Kasumi-1 (cell line): Measurements from ENCODE around the gene BRSK2.
"Not testable (repeated sequence)": the region's sequence is repeated elsewhere in the genome, so short reads cannot be mapped to it uniquely, and the experiment has no call there.

Experiments used
- DNase-seq, 2 experiments: peaks; one replicate each; lab custom pipeline; 2025; lab: John Stamatoyannopoulos, UW

Gene BRSK2

DNA sequence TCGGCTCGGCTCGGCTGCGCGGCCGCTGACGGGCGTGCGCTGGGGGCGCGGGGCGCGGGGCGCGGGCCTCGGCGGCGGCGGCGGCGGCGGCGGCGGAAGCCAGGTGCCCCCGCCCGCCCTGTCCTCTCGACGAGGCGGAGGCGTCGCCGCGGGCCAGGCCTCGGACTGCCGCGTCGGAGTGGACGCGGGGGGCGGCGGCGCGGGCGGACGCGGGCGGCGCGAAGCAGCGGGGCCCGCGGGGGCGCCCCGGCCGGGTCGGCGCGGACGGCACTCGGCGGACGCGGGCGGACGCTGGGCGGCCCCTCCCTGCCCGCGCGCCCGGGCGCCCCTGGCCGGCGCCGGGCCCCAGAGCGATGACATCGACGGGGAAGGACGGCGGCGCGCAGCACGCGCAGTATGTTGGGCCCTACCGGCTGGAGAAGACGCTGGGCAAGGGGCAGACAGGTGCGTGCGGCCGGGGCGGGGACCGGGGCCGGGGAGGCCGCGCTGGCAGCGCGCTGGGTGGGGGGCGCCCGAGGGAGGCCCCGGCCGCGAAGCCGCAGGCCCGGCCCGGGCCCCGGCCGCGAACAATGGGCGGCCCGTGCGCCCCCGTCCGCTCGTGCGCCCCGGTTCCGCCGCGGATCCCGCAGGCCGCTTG, at the start of gene BRSK2:
TSS of gene BRSK2 (plus strand) at position 3 of the 637 bp plus-strand sequence. CDS start at position 354, 351 bp downstream.
- DNase-seq = no peak

DNA sequence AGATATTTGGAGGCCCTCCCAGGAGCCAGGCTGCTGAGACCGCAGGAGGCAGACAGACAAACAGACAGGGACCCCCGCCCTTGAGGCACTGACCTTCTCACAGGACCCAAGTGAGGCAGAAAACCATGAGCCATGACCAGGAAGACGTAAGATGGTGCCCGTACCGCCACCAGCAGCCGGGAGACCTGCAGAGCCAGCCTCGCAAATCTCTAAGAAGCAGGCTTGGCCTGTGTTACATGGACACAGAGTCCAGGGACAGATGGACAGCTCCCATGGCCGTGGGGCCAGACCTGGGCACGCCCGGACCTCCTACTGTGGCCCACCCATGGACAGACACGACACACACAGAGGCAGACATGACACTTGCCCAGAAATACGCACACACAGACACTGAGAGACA, 49.6 kb upstream of the BRSK2 start:
- DNase-seq = no peak

DNA sequence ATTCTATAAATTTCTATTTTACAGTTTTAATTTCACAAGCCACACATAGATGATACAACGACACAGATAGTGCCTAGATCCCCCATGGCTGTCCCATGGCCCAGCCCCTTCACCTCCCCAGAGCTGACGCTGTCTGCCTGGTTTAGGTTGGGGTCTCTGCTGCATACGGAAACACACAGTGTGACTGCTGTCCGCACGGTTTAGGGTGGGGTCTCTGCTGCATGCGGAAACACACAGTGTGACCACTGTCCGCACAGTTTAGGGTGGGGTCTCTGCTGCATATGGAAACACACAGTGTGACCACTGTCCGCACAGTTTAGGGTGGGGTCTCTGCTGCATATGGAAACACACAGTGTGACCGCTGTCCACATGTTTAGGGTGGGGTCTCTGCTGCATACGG, 48.5 kb upstream of the BRSK2 start:
- DNase-seq = not testable (repeated sequence)

DNA sequence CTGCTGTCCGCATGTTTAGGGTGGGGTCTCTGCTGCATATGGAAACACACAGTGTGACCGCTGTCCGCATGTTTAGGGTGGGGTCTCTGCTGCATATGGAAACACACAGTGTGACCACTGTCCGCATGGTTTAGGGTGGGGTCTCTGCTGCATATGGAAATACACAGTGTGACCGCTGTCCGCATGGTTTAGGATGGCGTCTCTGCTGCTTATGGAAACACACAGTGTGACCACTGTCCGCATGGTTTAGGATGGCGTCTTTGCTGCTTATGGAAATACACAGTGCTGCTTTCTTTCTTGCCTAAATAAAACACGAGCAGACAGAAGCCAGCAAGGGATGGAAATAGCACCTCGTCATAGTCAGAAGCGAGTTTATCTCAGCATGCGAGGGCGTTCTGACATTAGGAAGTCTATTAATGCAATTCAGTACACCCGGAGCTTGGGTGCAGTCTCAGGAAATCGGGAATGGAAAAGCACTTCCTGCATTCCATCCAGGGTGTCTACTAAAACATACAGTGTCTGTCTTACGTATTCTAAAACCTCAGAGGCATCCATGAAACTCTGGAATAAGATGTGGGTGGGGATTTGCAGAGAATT, 47.7 kb upstream of the BRSK2 start:
- no peak for DNase-seq

DNA sequence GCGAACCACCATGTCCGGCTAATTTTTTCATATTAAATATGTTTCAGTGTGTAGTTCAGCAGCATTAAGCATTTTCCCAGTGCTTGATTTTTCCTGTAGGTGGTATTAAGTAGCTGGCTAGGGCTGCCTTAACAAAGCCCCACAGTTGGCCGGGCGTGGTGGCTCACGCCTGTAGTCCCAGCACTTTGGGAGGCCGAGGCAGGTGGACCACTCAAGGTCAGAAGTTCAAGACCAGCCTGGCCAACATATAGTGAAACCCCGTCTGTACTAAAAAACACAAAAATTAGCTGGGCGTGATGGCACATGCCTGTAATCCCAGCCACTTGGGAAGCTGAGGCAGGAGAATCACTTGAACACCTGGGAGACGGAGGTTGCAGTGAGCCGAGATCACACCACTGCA, 46.8 kb upstream of the BRSK2 start:
- no peak for DNase-seq

DNA sequence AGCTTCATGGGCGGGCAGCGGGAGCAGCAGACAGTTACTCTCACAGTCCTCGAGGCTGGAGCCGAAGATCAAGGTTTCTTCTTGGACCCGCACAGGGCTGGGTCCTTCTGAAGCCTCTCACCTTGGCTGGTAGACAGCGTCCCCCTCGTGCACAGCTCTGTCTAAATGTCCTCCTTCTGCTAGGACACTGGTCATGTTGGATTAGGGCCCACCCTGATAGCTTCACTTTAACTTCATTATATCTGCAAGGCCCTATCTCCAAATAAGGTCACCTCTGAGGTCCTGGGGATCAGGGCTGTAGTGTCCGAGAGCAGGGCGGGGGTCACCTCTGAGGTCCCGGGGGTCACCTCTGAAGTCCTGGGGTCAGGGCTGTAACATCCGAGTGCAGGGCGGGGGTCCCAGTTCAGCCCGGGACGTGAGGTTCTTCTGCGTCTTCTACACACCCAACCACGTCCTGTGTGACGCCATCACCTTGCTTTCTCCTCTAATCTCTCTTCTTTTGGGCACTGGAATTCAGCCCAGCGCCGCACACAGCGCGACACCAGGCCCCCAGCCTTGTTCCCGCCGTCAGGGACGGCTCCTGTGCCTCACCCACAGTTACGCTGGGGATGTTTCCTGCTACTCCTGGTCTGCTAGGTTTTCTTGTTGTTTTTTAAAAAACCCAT, 46.2 kb upstream of the BRSK2 start:
- no peak for DNase-seq

DNA sequence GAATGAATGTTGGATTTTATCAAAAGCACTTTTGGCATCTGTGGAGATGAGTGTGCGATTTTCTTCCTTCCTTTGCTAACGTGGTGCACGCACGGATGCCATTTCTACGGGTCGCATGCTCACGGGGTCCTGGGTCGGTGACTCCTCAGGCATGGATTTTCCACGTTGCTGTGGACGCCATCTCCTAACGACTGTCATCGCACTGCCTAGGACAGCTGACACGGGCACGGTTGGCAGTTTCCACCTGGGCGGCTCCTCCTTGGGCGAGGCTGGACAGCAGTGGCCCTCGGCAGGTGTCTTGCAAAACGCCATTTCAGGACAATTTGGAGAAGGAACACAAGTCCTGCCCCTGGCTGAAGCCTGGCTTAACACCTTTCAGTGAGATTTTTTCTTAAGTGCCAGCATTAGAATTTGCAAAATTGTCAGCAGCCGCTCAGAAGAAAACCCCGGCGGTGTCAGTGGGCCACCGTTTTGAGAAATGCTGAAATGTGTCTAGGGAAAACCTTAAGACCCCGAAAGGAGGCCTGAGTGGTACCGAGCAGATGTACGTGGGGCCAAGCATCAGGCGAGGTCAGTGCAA, 45.6 kb upstream of the BRSK2 start:
- DNase-seq = no peak

DNA sequence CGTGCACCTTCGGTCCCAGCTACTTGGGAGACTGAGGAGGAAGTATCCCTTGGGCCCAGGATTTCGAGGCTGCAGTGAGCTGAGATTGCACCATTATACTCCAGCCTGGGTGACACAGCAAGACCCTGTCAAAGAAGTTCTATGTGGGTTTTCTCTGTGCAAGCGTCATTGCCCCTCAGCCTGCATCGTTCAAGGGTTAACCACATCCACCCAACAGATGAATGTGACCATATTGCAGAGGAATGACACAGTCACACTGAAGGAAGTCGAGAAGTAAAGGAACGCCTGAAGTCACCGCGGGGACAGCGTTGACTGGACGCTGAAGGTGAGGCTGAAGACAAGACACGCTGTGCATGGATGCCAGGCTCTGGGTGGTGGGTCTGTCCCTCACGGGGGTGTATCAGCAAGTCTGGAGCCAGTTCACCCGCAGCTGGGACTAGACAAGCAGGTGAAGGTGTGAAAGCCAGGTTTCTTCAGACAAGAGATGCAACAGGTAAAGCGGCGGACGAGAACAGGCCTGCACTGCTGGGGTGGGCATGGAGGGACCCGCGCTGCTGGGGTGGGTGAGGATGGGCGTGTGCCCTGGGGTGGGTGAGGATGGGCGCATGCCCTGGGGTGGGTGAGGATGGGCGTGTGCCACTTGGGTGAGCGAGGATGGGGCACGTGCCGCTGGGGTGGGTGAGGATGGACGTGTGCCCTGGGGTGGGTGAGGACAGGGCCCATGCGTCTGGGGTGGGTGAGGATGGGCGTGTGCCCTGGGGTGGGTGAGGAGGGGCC, 43.8 kb upstream of the BRSK2 start:
- no peak for DNase-seq

DNA sequence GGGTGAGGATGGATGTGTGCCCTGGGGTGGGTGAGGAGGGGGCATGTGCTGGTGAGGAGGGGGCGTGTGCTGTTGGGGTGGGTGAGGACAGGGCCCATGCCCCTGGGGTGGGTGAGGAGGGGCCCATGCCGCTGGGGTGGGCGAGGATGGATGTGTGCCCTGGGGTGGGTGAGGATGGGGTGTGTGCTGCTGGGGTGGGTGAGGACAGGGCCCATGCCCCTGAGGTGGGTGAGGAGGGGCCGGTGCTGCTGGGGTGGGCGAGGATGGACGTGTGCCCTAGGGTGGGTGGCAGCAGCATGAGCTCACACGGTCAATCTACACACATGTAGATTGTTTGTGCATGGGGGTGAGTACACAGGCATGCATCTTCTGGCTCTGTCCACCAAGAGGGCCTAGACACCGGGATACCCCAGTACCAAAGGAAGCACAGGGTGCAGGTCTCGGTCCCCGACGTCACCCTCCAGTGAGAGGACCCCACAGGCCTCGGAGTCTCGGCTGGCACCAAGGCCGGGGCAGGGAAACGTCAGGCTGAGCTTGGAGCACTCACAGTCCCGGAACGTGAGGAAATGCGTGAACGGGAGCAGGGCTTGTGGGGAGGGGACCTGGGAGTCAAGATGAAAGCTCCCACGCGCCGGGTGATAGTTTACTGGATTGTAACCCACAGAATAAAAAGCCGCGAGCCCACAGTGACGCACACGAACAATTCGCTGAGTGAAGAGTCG, 42.9 kb upstream of the BRSK2 start:
- no peak for DNase-seq

DNA sequence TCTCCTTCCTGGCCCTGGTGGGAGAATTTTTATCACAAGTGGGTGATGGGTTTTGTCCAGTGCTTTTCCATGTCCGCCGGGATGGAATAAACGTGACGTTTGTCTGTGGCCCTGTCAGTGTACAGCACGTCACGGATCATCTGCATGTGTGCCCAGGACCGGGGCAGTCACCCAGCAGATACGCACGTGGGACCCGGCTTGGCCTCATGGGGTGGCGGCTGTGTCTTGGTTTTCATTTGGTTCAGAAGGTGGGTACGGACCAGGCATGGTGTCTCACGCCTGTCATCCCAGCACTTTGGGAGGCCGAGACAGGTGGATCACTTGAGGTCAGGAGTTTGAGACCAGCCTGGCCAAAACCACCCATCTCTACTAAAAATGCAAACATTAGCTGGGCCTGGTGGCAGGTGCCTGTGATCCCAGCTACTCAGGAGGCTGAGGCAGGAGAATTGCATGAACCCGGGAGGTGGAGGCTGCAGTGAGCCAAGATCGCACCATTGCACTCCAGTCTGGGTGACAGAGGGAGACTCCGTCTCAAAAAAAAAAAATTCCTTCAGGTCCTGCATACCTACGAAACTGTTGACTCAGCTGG, 42.2 kb upstream of the BRSK2 start:
- DNase-seq = not testable (repeated sequence)

DNA sequence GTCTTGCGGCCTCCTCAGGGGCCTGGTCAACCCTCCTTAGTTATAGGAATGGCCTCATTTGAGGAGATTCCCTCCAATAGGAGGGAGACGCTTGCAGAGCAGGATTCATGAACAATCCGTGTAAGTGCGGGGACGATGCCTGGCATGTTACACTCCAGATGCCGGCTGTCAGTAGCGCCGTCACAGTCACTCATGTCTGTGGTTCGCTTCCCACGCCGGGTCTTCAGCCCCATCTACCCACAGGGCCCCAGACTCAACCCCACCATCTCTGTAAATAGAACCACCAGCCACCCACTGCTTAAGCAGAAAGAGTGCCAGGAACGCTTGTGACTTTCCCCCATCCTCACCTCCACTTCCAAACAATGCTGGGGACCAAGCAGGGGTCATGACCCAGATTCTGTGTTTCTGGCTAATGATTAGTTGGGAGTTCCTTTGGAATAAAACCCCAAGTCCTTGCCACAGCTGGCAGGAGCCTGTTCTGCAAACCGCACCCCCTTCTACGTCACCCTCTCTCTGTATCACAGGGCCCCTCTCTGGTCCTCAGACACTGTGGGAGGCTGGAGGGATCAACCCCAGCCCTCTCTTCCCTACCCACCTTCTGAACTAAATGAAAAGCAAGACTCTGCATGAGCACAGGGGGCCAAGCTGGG, 41.5 kb upstream of the BRSK2 start:
- DNase-seq = no peak

DNA sequence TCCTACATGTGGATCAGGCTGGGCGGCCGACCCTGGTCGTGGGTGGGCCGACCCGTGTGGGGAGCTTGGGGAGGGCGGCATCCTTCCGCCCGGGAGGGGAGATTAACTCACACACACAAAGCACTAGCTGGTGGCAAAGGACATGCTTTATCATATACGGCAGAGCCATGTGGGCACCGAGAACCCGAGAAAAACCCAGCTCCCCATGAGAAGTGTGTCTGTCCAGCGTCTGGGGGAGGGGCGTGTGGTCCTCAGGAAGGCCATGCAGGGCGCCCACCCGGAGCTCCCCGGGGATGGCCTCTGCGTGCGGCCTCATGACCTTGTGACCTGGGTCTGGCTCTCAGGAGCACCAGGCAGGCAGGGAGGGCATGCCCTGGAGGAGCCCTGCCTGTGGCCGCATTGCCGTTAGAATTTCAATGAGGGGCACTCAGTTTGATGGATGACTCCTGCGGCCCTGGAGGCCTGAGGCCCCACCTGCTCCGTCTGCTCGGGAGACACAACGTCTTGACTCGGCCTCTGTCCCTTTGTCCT, 40.9 kb upstream of the BRSK2 start:
- no peak for DNase-seq

DNA sequence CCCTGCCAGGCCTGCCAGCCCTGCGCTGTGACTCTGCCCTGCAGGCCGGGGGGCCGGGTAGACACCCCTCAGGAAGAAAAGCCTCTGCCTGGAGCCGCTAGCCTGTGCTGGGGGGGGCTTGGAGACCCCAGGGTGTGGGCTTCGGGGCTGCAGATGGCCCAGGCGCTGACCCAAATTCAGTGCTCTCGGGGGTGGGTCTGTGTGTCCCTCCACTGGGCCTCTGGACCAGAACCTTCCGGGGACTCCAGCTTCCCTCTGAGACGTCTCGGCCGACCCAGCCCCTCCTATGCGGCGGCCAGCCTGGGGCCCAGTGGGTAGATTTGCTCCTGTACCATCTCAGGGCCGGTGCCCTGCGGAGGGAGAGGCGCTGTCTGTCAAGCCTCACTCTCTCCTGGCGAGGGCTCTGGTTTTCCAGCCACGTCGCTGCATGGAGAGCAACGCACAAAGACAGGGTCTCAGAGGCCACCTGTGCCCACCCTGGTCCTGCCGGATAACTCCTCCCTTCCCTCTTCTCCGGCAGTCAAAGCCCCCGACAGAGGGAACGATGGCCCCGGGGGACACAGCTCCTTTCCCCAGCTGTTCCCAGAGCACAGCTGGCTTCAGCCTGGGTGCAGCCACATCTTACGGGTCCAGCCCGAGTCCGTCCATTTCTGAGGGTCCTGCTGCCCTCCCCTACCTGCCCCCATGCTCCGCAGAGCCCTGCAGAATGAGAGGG, 40.2 kb upstream of the BRSK2 start:
- no peak for DNase-seq

DNA sequence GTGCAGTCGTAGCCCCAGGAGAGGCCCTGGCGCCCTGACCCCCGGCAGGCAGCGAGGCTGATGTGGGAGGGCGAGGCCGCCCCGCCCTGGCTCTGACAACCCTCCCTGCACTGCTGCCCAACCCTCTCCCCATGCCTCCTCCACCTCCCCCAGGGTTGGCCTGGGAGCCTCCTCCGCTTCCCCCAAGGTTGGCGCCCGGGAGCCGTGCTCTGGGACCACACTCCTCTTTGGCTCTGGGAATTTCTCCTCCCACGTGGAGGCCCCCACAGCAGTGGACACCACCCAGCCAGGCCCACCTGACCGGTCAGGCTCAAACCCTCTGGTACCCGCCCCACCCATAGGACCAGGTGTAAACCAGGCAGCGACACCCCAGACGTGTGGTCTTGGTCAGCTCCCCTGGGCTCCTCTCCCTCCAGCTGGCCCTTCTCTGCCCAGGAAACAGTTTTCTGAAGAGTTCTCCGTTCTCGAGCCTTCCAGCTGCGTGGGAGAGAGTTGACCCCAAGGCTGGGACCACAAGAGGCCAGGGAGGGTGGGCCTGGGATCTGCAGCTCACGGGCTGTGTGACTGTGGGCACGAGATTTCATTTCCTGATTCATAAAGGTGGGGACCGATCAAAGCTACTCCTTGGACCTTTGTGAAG, 39.5 kb upstream of the BRSK2 start:
- DNase-seq = no peak

DNA sequence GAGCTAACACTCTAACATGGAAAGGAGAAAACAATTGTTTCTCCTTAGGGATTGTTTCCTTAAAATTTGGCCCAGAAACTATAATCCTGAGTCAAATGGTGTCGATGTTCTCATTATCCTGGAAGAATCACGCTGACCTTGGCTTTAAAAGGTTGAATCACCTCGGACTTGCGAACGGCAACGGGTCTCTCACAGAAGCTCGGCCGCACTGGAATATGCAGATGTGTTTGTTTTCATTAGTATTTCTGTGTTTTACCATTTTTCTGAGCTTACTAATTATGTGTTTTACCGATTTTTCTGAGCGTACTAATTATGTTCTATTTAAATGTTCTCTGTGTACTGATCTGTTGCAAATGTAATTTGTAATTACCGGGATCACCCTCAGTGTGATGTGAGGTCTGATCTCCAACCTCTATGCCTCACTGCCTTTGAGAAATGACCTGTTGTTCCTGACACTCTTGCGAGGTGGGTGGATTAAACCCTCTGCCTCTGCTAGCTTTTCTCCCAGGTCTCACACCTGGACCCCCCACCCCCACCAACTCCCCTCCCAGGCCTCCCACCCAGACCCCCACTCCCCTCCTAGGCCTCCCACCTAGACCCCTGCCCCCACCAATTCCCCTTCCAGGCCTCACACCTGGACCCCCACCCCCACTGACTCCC, 38.3 kb upstream of the BRSK2 start:
- no peak for DNase-seq

DNA sequence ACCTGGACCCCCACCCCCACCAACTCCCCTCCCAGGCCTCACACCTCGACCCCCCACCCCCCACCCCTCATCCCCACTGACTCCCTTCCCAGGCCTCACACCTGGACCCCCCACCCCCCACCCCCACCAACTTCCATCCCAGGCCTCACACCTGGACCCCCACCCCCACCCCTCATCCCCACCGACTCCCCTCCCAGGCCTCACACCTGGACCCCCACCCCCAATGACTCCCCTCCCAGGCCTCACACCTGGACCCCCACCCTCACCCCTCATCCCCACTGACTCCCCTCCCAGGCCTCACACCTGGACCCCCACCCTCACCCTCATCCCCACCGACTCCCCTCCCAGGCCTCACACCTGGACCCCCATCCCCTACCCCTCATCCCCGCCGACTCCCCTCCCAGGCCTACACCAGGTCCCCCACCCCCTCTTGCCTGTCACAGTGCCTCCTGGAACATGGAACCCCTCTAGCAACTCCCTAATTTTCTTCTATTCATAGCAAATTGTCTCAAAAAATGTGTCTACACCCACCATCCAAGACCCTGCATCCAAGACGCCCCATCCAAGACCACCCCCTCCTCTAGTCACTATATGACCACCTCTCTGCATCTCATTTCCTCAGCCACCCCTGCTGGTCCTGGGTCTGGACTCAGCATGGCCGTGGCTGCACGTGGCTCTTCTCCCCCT, 36.9 kb upstream of the BRSK2 start:
- no peak for DNase-seq

DNA sequence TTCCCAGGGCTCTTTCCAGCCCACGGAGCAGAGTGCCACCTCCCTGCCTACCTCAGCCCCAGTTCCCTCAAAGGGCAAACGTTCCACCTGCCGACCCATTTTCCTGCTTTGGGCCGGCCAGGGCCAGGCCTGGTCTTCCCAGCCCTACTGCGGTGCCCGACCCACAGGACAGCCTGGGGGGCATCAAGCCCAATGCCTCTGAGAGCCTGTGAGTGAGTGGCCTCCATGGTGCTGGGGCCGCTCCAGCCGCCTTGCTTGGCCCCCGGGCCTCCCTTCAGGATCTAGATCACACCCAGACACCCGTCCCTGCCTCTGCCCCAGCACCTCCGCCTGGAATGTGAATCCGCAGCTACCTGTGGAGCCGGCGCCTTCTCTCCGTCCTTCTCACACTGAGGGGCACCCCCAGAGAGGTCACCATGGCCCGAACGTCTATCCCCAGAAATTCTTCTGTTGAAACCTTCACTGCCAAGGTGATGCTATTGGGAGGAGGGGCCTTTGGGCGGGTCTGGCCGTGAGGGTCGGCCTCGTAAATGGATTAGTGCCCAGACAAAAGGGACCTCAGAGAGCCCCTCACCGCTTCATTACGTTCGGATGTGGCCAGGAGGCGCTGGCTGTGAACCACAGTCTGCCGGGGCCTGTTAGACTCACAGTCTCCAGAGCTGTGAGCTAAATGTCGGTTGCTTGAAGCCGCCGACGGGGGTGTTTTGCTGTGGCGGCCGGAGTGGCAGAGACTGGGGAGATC, 36.2 kb upstream of the BRSK2 start:
- DNase-seq = no peak
